HepG2 (cell line): ENCODE results near the gene TRIAP1. TPM values are rescaled to one million over a fixed set of nuclear protein-coding genes. Genes with fewer than 3 reads are reported as not detected.
A peak's percentile ranks its signal among the peaks of the same experiment; 100 is the strongest.

Experiments used
- ARID5B ChIP-seq: IDR thresholded peaks from 2 replicates; pipeline ENCODE4 v1.4.0; 2020; ENCODE audit warnings: mild to moderate bottlenecking, missing genetic modification reagents
- CREB1 ChIP-seq, 2 experiments: fragments of 450-650 bp in 1 of 2; IDR thresholded peaks; 2 replicates each; pipeline ENCODE4 v1.6.1; 2016 to 2017; ENCODE audit warnings: control low read depth in 1 of 2, mild to moderate bottlenecking in 1 of 2, missing compliant biosample characterization in 1 of 2, missing genetic modification characterization in 1 of 2
- CSRNP1 ChIP-seq: sonication (generic); formaldehyde crosslinking; IDR thresholded peaks from 2 replicates; pipeline ENCODE4 v1.8.1; 2023; ENCODE audit warnings: mild to moderate bottlenecking, missing genetic modification reagents
- DMAP1 ChIP-seq: IDR thresholded peaks from 2 replicates; pipeline ENCODE4 v1.6.1; 2016
- ELF3 ChIP-seq: IDR thresholded peaks from 2 replicates; pipeline ENCODE4 v1.6.1; 2016; ENCODE audit warnings: missing genetic modification reagents, missing compliant biosample characterization
- HIVEP1 ChIP-seq: sonication (generic); formaldehyde crosslinking; IDR thresholded peaks from 2 replicates; pipeline ENCODE4 v1.4.0; 2020; ENCODE audit warnings: mild to moderate bottlenecking, missing genetic modification reagents
- HNF4A ChIP-seq: sonication (generic); formaldehyde crosslinking; IDR thresholded peaks from 2 replicates; pipeline ENCODE4 v1.4.0; 2020; ENCODE audit warnings: missing genetic modification reagents
- ISL2 ChIP-seq: sonication (generic); formaldehyde crosslinking; IDR thresholded peaks from 2 replicates; pipeline ENCODE4 v1.5.0; 2020; ENCODE audit warnings: missing genetic modification reagents
- KDM2A ChIP-seq: sonication (generic); formaldehyde crosslinking; IDR thresholded peaks from 2 replicates; pipeline ENCODE4 v1.4.0; 2020; ENCODE audit warnings: low read depth, missing genetic modification reagents, borderline replicate concordance
- MEIS2 ChIP-seq: sonication (generic); formaldehyde crosslinking; IDR thresholded peaks from 2 replicates; pipeline ENCODE4 v1.9.0; 2021; ENCODE audit warnings: mild to moderate bottlenecking, missing genetic modification reagents
- MTF2 ChIP-seq: sonication (generic); formaldehyde crosslinking; IDR thresholded peaks from 2 replicates; pipeline ENCODE4 v1.5.0; 2020; ENCODE audit warnings: missing genetic modification reagents, borderline replicate concordance
- MYPOP ChIP-seq: sonication (generic); formaldehyde crosslinking; IDR thresholded peaks from 2 replicates; pipeline ENCODE4 v1.8.1; 2023; ENCODE audit warnings: mild to moderate bottlenecking, moderate library complexity, missing genetic modification reagents
- NFYB ChIP-seq: sonication (generic); formaldehyde crosslinking; IDR thresholded peaks from 2 replicates; pipeline ENCODE4 v1.4.0; 2020; ENCODE audit warnings: missing genetic modification reagents
- PAWR ChIP-seq: sonication (generic); formaldehyde crosslinking; IDR thresholded peaks from 2 replicates; pipeline ENCODE4 v1.4.0; 2020; ENCODE audit warnings: missing genetic modification reagents, mild to moderate bottlenecking, borderline replicate concordance
- PREB ChIP-seq: sonication (generic); formaldehyde crosslinking; IDR thresholded peaks from 2 replicates; pipeline ENCODE4 v1.4.0; 2020; ENCODE audit warnings: missing genetic modification reagents
- ZNF253 ChIP-seq: sonication (generic); formaldehyde crosslinking; IDR thresholded peaks from 2 replicates; pipeline ENCODE4 v1.8.0; 2022; ENCODE audit warnings: mild to moderate bottlenecking, missing genetic modification reagents, borderline replicate concordance
- ZNF746 ChIP-seq: sonication (generic); formaldehyde crosslinking; IDR thresholded peaks from 2 replicates; pipeline ENCODE4 v1.8.0; 2022; ENCODE audit warnings: mild to moderate bottlenecking, missing genetic modification reagents
- ZNF781 ChIP-seq: sonication (generic); formaldehyde crosslinking; IDR thresholded peaks from 2 replicates; pipeline ENCODE4 v1.5.1; 2020; ENCODE audit warnings: borderline replicate concordance, mild to moderate bottlenecking, missing genetic modification reagents; ENCODE audit errors: not compliant biosample characterization
- ZNF800 ChIP-seq: sonication (generic); formaldehyde crosslinking; IDR thresholded peaks from 2 replicates; pipeline ENCODE4 v1.4.0; 2020; ENCODE audit warnings: missing genetic modification reagents
- polyA plus RNA-seq, 8 experiments: library from polyadenylated mRNA; depleted of rRNA in 3 of 8; stranded (reverse) in 7 of 8; unstranded in 1 of 8; fragments of >200 nt; fragmentation: Illumina TruSeq in 4 of 8; extraction: Trizol in 4 of 8; gene quantifications; 2 replicates each; pipeline versions ENCODE4 v1.2.1 to v1.2.3, GENCODE V29; 2011 to 2016; ENCODE audit warnings: low read depth in 4 of 8, missing spikeins in 1 of 8, mixed read lengths in 1 of 8; ENCODE audit not compliant: insufficient read depth in 1 of 8
- total RNA-seq, 5 experiments: library from RNA; depleted of rRNA; stranded (reverse); fragments of >200 nt; fragmentation: Illumina TruSeq; extraction: Trizol; gene quantifications; 2 replicates each; pipeline ENCODE4 v1.2.3, GENCODE V29; 2016; ENCODE audit warnings: low read depth in 1 of 5

The TRIAP1 gene
- total and polyA plus RNA-seq, 2 of the 13 experiments (the other 11 are each of a cell fraction or from before 2014, with no cell fraction given), result 55.0 to 117 TPM

- TF ChIP-seq ARID5B (peak; percentile 55; the same call in 1 of the 2 replicates), ZNF781 (CRISPR knock-in tag) (peak; percentile 88), ZNF746 (CRISPR knock-in tag) (no peak), KDM2A (peak; percentile 75; the same call in 1 of the 2 replicates), CREB1 (IDR thresholded peaks at IDR 0.05) (no peak), CREB1 (CRISPR knock-in tag; IDR thresholded peaks at IDR 0.05) (peak; percentile 68), NFYB (CRISPR knock-in tag) (peak; percentile 77), HIVEP1 (CRISPR knock-in tag) (peak; percentile 68), CSRNP1 (peak; percentile 77; the same call in 1 of the 2 replicates), PREB (no peak), ZNF253 (CRISPR knock-in tag) (no peak), ISL2 (CRISPR knock-in tag) (peak; percentile 66), MYPOP (0 out of 2 replicates have a peak, but pooled peaks have one; percentile 60), PAWR (CRISPR knock-in tag) (no peak), MEIS2 (CRISPR knock-in tag) (no peak), ELF3 (peak; percentile 76), MTF2 (CRISPR knock-in tag) (no peak), HNF4A (CRISPR knock-in tag) (no peak), DMAP1 (peak; percentile 78; the same call in 1 of the 2 replicates), ZNF800 (CRISPR knock-in tag) (peak; percentile 68; the same call in 1 of the 2 replicates)
Measured at GRCh38 chr12:120437735-120438494, 8.3 kb downstream of the TRIAP1 start, which contains the start of gene COX6A1 (continued).
